ENCODE measurements around the gene DNAJC1. TPM values are rescaled to one million over a fixed set of nuclear protein-coding genes. Genes with fewer than 3 reads are reported as not detected.

The DNAJC1 gene
- total and polyA plus RNA-seq, 2 donors (not counting 3 experiments of a cell fraction or from before 2014, with no cell fraction given): 11.2 to 19.7 TPM

GRCh38 chr10:21814866-21815265 lies 188.7 kb downstream of the DNAJC1 start:
- H3K4me2 ChIP-seq (ENCODE audit: insufficient read depth, low read length): no peak overlapping the region
- POLR2A ChIA-PET: no interaction called here
- dilution Hi-C loops (cut with MboI; ENCODE audit: extremely low pct_ligation_motif_present, low sequenced_read_pairs) (no loop called here), intact Hi-C loops (cut with micrococcal nuclease) (no loop called here)
- H3K4me3 ChIP-seq (replicated peaks in 1 of 3; ENCODE audit: insufficient read depth in 1 of 3, low read depth in 1 of 3, low read length in 3 of 3): no peak overlapping the region
- H3K36me3 ChIP-seq (ENCODE audit: control insufficient read depth in 2 of 2, extremely low read depth in 1 of 2, insufficient read depth in 2 of 2, low read length in 2 of 2): no peaks in the 10 kb centered on the region
- no peak overlapping the region for H3K27ac ChIP-seq (ENCODE audit: insufficient read depth, low read depth, low read length)
- H2AFZ ChIP-seq (ENCODE audit: low read depth, low read length): no peak overlapping the region
- CTCF ChIA-PET: interaction anchor here (0.6 kb wide), 1 partner anchor 10 kb away, joined by 3 read pairs; no protein-coding TSS in a partner anchor
- H3K27me3 ChIP-seq (ENCODE audit: control insufficient read depth in 2 of 2, insufficient read depth in 2 of 2, low read length in 2 of 2): no peaks in the 10 kb centered on the region
- H3K79me2 ChIP-seq (ENCODE audit: control insufficient read depth, insufficient read depth, low read length): no peaks in the 10 kb centered on the region
- FAIRE-seq (no peak), DNase-seq (ENCODE audit: low read depth, low spot score) (no peak)
- no peaks in the 10 kb centered on the region for H4K20me1 ChIP-seq (replicated peaks; ENCODE audit: control insufficient read depth, extremely low read depth, insufficient read depth, low read length)
- no peak overlapping the region for H3K9ac ChIP-seq (replicated peaks; ENCODE audit: extremely low read depth, insufficient read depth, low read length)
- TF ChIP-seq POLR2A (IDR thresholded peaks at IDR 0.05; ENCODE audit: low read depth, low read length): no peak
- no peak for TF ChIP-seq GATA2 (IDR thresholded peaks at IDR 0.05; ENCODE audit: insufficient read depth, insufficient read length, low read depth, low read length)
- TF ChIP-seq EZH2 (IDR thresholded peaks at IDR 0.05; ENCODE audit: borderline replicate concordance, low read depth, low read length, severe bottlenecking): no peak
- BruUV-seq (replicated peaks): no TSS peak
- H3K4me1 ChIP-seq (ENCODE audit: control insufficient read depth, extremely low read depth, insufficient read depth, low read length): no peaks in the 10 kb centered on the region
- H3K9me1 ChIP-seq (replicated peaks; ENCODE audit: control insufficient read depth, extremely low read depth, insufficient read depth, low read length): no peaks in the 10 kb centered on the region
- no peaks in the 10 kb centered on the region for H3K9me3 ChIP-seq (replicated peaks; ENCODE audit: control insufficient read depth, insufficient read depth, low read length)

- no peak for FAIRE-seq
- Histone ChIP-seq H3K9ac (replicated peaks; ENCODE audit: extremely low read depth, insufficient read depth, low read length) (no peak overlapping the region), H3K27me3 (ENCODE audit: control insufficient read depth in 2 of 2, insufficient read depth in 2 of 2, low read length in 2 of 2) (no peaks in the 10 kb centered on the region), H3K4me3 (replicated peaks in 1 of 3; ENCODE audit: insufficient read depth in 1 of 3, low read depth in 1 of 3, low read length in 3 of 3) (no peak overlapping the region), H3K9me3 (replicated peaks; ENCODE audit: control insufficient read depth, insufficient read depth, low read length) (no peaks in the 10 kb centered on the region), H3K27ac (ENCODE audit: insufficient read depth, low read depth, low read length) (no peak overlapping the region), H3K9me1 (replicated peaks; ENCODE audit: control insufficient read depth, extremely low read depth, insufficient read depth, low read length) (no peaks in the 10 kb centered on the region), H2AFZ (ENCODE audit: low read depth, low read length) (no peak overlapping the region), H3K4me1 (ENCODE audit: control insufficient read depth, extremely low read depth, insufficient read depth, low read length) (no peaks in the 10 kb centered on the region), H4K20me1 (replicated peaks; ENCODE audit: control insufficient read depth, extremely low read depth, insufficient read depth, low read length) (no peaks in the 10 kb centered on the region), H3K79me2 (ENCODE audit: control insufficient read depth, insufficient read depth, low read length) (no peaks in the 10 kb centered on the region), H3K4me2 (ENCODE audit: insufficient read depth, low read length) (no peak overlapping the region), H3K36me3 (ENCODE audit: control insufficient read depth in 2 of 2, extremely low read depth in 1 of 2, insufficient read depth in 2 of 2, low read length in 2 of 2) (no peaks in the 10 kb centered on the region)
- BruUV-seq (replicated peaks): no TSS peak
- TF ChIP-seq FOS (IDR thresholded peaks at IDR 0.05; ENCODE audit: borderline replicate concordance, insufficient read depth, low read length) (no peak), JUN (IDR thresholded peaks at IDR 0.05; ENCODE audit: borderline replicate concordance, insufficient read depth, insufficient read length, low read depth) (no peak)
- intact Hi-C loops (cut with micrococcal nuclease) (no loop called here), dilution Hi-C loops (cut with MboI; ENCODE audit: extremely low pct_ligation_motif_present, low sequenced_read_pairs) (no loop called here)
- no peak for DNase-seq (ENCODE audit: low read depth, low spot score)
- CTCF ChIA-PET: no interaction called here
- POLR2A ChIA-PET: no interaction called here
These were observed 189.6 kb downstream of the DNAJC1 start for GRCh38 chr10:21813946-21814345.

Measured in endothelial cell of umbilical vein (primary cell).